ENCODE data around the gene CDKN1B.

Gene CDKN1B

GRCh38 chr12:12683725-12684124 lies 33.4 kb upstream of the CDKN1B start:
- Histone ChIP-seq H3K4me2 (ENCODE audit: low read length) (no peak overlapping the region), H3K9me3 (ENCODE audit: control insufficient read depth, low read length) (no peaks in the 10 kb centered on the region), H3K27ac (peak overlapping the region; percentile 96), H3K9ac (peak overlapping the region; percentile 38), H3K4me3 (ENCODE audit: low read depth, low read length) (no peak overlapping the region), H3K4me1 (peaks cover 23% of the 10 kb centered on the region), H3K27me3 (ENCODE audit: control insufficient read depth, insufficient read depth, low read length) (no peaks in the 10 kb centered on the region), H3K36me3 (ENCODE audit: control insufficient read depth, insufficient read depth, low read length) (no peaks in the 10 kb centered on the region), H3K79me2 (peaks cover 5% of the 10 kb centered on the region), H2AFZ (peak overlapping the region; percentile 87)
- TF ChIP-seq, protein P1, sequence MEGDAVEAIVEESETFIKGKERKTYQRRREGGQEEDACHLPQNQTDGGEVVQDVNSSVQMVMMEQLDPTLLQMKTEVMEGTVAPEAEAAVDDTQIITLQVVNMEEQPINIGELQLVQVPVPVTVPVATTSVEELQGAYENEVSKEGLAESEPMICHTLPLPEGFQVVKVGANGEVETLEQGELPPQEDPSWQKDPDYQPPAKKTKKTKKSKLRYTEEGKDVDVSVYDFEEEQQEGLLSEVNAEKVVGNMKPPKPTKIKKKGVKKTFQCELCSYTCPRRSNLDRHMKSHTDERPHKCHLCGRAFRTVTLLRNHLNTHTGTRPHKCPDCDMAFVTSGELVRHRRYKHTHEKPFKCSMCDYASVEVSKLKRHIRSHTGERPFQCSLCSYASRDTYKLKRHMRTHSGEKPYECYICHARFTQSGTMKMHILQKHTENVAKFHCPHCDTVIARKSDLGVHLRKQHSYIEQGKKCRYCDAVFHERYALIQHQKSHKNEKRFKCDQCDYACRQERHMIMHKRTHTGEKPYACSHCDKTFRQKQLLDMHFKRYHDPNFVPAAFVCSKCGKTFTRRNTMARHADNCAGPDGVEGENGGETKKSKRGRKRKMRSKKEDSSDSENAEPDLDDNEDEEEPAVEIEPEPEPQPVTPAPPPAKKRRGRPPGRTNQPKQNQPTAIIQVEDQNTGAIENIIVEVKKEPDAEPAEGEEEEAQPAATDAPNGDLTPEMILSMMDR (IDR thresholded peaks at IDR 0.05): no peak

- H3K4me3 ChIP-seq (ENCODE audit: low read depth, low read length): no peak overlapping the region
- no peaks in the 10 kb centered on the region for H3K9me3 ChIP-seq (ENCODE audit: control insufficient read depth, low read length)
- peaks cover 5% of the 10 kb centered on the region for H3K79me2 ChIP-seq
- H3K27ac ChIP-seq: peak overlapping the region; percentile 96
- no peak overlapping the region for H3K4me2 ChIP-seq (ENCODE audit: low read length)
- no peaks in the 10 kb centered on the region for H3K36me3 ChIP-seq (ENCODE audit: control insufficient read depth, insufficient read depth, low read length)
- peak overlapping the region; percentile 87 for H2AFZ ChIP-seq
- H3K4me1 ChIP-seq: peaks cover 23% of the 10 kb centered on the region
- H3K27me3 ChIP-seq (ENCODE audit: control insufficient read depth, insufficient read depth, low read length): no peaks in the 10 kb centered on the region
- TF ChIP-seq, protein P1 (IDR thresholded peaks at IDR 0.05): no peak
- peak overlapping the region; percentile 15 for H3K9ac ChIP-seq
Observed at GRCh38 chr12:12684375-12685106, 32.6 kb upstream of the CDKN1B start.

GRCh38 chr12:12685305-12685704 lies 31.9 kb upstream of the CDKN1B start:
- H3K9me3 ChIP-seq (ENCODE audit: control insufficient read depth, low read length): no peaks in the 10 kb centered on the region
- H3K27ac ChIP-seq: peak overlapping the region; percentile 96
- TF ChIP-seq, protein P1 (IDR thresholded peaks at IDR 0.05): no peak
- H3K9ac ChIP-seq: peak overlapping the region; percentile 15
- H3K79me2 ChIP-seq: peaks cover 5% of the 10 kb centered on the region
- H3K4me2 ChIP-seq (ENCODE audit: low read length): no peak overlapping the region
- H3K4me1 ChIP-seq: peaks cover 23% of the 10 kb centered on the region
- H3K4me3 ChIP-seq (ENCODE audit: low read depth, low read length): no peak overlapping the region
- H3K36me3 ChIP-seq (ENCODE audit: control insufficient read depth, insufficient read depth, low read length): no peaks in the 10 kb centered on the region
- no peaks in the 10 kb centered on the region for H3K27me3 ChIP-seq (ENCODE audit: control insufficient read depth, insufficient read depth, low read length)
- peak overlapping the region; percentile 87 for H2AFZ ChIP-seq

DNA sequence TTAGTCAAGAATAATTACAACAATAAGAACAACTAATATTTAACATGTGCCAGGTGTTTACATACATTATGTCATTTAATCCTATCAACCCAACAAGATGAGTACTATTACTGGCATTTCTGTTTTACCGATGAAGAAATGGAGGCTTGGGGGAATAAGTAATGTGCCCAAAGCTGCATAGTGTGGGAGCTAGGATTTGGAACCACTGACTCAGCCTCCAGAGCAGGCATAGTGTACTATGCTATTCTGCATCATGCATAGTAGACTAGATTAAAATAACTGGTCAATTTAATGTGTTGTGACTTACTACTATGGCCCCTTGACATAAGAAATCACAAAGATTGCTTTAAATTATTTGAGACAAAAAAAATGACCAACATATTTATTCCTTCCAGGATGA lies 30.7 kb upstream of the CDKN1B start:
- TF ChIP-seq, protein P1 (IDR thresholded peaks at IDR 0.05): no peak

GRCh38 chr12:12686925-12687324 lies 30.2 kb upstream of the CDKN1B start:
- TF ChIP-seq, protein P1 (IDR thresholded peaks at IDR 0.05): no peak
- peaks cover 7% of the 10 kb centered on the region for H3K79me2 ChIP-seq
- H3K9me3 ChIP-seq (ENCODE audit: control insufficient read depth, low read length): no peaks in the 10 kb centered on the region
- no peaks in the 10 kb centered on the region for H3K36me3 ChIP-seq (ENCODE audit: control insufficient read depth, insufficient read depth, low read length)
- no peak overlapping the region for H3K9ac ChIP-seq
- peaks cover 23% of the 10 kb centered on the region for H3K4me1 ChIP-seq
- H3K27me3 ChIP-seq (ENCODE audit: control insufficient read depth, insufficient read depth, low read length): no peaks in the 10 kb centered on the region
- peak overlapping the region; percentile 47 for H2AFZ ChIP-seq
- no peak overlapping the region for H3K4me2 ChIP-seq (ENCODE audit: low read length)
- no peak overlapping the region for H3K4me3 ChIP-seq (ENCODE audit: low read depth, low read length)
- H3K27ac ChIP-seq: peak overlapping the region; percentile 3

More for the DNA sequence above, 30.7 kb upstream of the CDKN1B start:
- no peak overlapping the region for H3K4me3 ChIP-seq (ENCODE audit: low read depth, low read length)
- peak overlapping the region; percentile 87 for H2AFZ ChIP-seq
- H3K4me1 ChIP-seq: peaks cover 23% of the 10 kb centered on the region
- H3K27ac ChIP-seq: peak overlapping the region; percentile 96
- H3K4me2 ChIP-seq (ENCODE audit: low read length): no peak overlapping the region
- no peaks in the 10 kb centered on the region for H3K27me3 ChIP-seq (ENCODE audit: control insufficient read depth, insufficient read depth, low read length)
- no peaks in the 10 kb centered on the region for H3K9me3 ChIP-seq (ENCODE audit: control insufficient read depth, low read length)
- H3K9ac ChIP-seq: no peak overlapping the region
- H3K79me2 ChIP-seq: peaks cover 7% of the 10 kb centered on the region
- no peaks in the 10 kb centered on the region for H3K36me3 ChIP-seq (ENCODE audit: control insufficient read depth, insufficient read depth, low read length)

Data from parathyroid adenoma (tissue), 2 donors.